Stomach (tissue), 9 donors: ENCODE data around the gene FGD3. TPM values are rescaled to one million over a fixed set of nuclear protein-coding genes. Genes with fewer than 3 reads are reported as not detected.
A peak's percentile ranks its signal among the peaks of the same experiment; 100 is the strongest.
"Not testable (repeated sequence)": the region's sequence is repeated elsewhere in the genome, so short reads cannot be mapped to it uniquely, and the experiment has no call there.

Experiments used
- DNase-seq, 2 donors: peaks; one replicate each; pipeline versions ENCODE4 v3.0.0 to v3.0.0-alpha.2; 2013 to 2019
- H3K27ac ChIP-seq, 5 donors: fragments of 200-600 bp in 4 of 5; sonication (generic) in 4 of 5; one replicate each; pipeline ENCODE4 v1.5.1; 2013 to 2019; ENCODE audit warnings: mild to moderate bottlenecking in 1 of 5, moderate library complexity in 1 of 5
- H3K27me3 ChIP-seq, 3 donors: fragments of 200-600 bp; sonication (generic); one replicate each; pipeline ENCODE4 v1.5.1; 2017 to 2019; ENCODE audit warnings: mixed run types in 1 of 3
- H3K36me3 ChIP-seq, 4 donors: fragments of 200-600 bp; sonication (generic); 1 replicate in 3 of 4; 2 replicates in 1 of 4; pipeline ENCODE4 v1.5.1; 2016 to 2019
- H3K4me1 ChIP-seq, 4 donors: fragments of 200-600 bp; sonication (generic); one replicate each; pipeline ENCODE4 v1.5.1; 2016 to 2019
- H3K4me3 ChIP-seq, 4 donors: fragments of 200-600 bp; sonication (generic) in 3 of 4; one replicate each; pipeline ENCODE4 v1.5.1; 2016 to 2019; ENCODE audit warnings: mild to moderate bottlenecking in 1 of 4
- H3K9me3 ChIP-seq, 4 donors: fragments of 200-600 bp; sonication (generic); one replicate each; pipeline ENCODE4 v1.5.1; 2016 to 2019
- EP300 ChIP-seq: sonication (generic); formaldehyde crosslinking; IDR thresholded peaks from one replicate; pipeline ENCODE4 v1.6.1; 2017; ENCODE audit warnings: antibody characterized with exemption
- POLR2A ChIP-seq, 4 donors: fragments of 450-650 bp; IDR thresholded peaks; one replicate each; pipeline ENCODE4 v1.6.1; 2016; ENCODE audit warnings: antibody characterized with exemption in 4 of 4, control low read depth in 2 of 4, mild to moderate bottlenecking in 1 of 4, moderate library complexity in 1 of 4
- POLR2AphosphoS5 ChIP-seq, 3 donors: sonication (generic); formaldehyde crosslinking; IDR thresholded peaks; one replicate each; pipeline ENCODE4 v1.6.1; 2016; ENCODE audit warnings: antibody characterized with exemption in 3 of 3
- WGBS, 5 donors: extraction: QIAGEN DNeasy Blood & Tissue Kit in 3 of 5; methylation state at CpG; one replicate each; pipeline versions ENCODE4 v1.1.5 to v1.1.7; 2013 to 2018; 5-methylcytosine and 5-hydroxymethylcytosine counted together
- intact Hi-C: fragments of 100-400 bp; cut with DNase I; formaldehyde crosslinking; loops from one replicate; pipeline ENCODE4 v1.15.1; 2023; ENCODE audit warnings: low total_unique reads
- polyA plus RNA-seq, 3 donors: library from polyadenylated mRNA; stranded (reverse); fragments of 200-250 nt; gene quantifications; one replicate each; pipeline ENCODE4 v1.2.3, GENCODE V29; 2013
- total RNA-seq, 5 donors: library from RNA; depleted of rRNA; stranded (reverse); fragments of >200 nt; gene quantifications; one replicate each; pipeline versions ENCODE4 v1.1.0 to v1.2.3, GENCODE V29; 2014 to 2016
- TF ChIP-seq, protein P1 (sequence below), 7 experiments: fragments of 450-650 bp in 4 of 7; fragments of 200-600 bp in 3 of 7; sonication (generic) in 3 of 7; IDR thresholded peaks; one replicate each; pipeline ENCODE4 v1.5.1; 2016 to 2019; ENCODE audit warnings: antibody characterized with exemption in 7 of 7, control low read depth in 2 of 7, mild to moderate bottlenecking in 1 of 7
- donor health status: healthy with polysubstance abuse.
- donor health status: Bipolar disorder and iron deficiency.
- donor health status: healthy.

The FGD3 gene
- total and polyA plus RNA-seq, 8 donors: 1.7 to 8.8 (median 2.4) TPM

DNA sequence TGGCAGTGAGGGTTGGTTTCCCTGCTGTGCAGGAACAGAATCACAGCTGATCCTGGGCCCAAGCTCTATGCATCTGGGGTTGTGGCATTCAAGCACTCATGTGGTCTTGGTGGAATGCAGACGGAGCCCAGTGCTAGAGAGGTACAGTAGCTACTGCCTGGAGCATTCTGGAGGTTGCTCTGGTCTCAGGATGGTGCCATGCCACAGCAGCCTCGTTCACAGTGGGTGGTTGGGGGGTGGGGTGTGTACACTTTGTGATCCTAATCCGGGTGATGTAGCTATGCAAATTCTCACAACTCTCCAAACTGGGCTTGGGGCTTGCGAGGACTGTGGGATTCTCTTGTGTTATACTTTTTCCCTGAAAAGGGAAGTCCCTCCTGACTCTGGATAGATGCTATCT lies 45.2 kb downstream of the FGD3 start:
- intact Hi-C loops: no loop called here
- WGBS, 5 donors: 75 to 87% (median 83%) methylated on average over 4 of the region's 4 CpGs
- H3K27ac ChIP-seq: no peak overlapping the region
- no peak for DNase-seq
- no peaks in the 10 kb centered on the region for H3K27me3 ChIP-seq
- peaks cover 0 to 6% (median 0%) of the 10 kb centered on the region in 4 donors for H3K9me3 ChIP-seq
- no peaks in the 10 kb centered on the region for H3K36me3 ChIP-seq
- no peak overlapping the region for H3K4me3 ChIP-seq
- no peaks in the 10 kb centered on the region for H3K4me1 ChIP-seq
- TF ChIP-seq POLR2AphosphoS5 (IDR thresholded peaks at IDR 0.05) (no peak), EP300 (no peak), POLR2A (IDR thresholded peaks at IDR 0.05) (no peak)
- TF ChIP-seq, protein P1, sequence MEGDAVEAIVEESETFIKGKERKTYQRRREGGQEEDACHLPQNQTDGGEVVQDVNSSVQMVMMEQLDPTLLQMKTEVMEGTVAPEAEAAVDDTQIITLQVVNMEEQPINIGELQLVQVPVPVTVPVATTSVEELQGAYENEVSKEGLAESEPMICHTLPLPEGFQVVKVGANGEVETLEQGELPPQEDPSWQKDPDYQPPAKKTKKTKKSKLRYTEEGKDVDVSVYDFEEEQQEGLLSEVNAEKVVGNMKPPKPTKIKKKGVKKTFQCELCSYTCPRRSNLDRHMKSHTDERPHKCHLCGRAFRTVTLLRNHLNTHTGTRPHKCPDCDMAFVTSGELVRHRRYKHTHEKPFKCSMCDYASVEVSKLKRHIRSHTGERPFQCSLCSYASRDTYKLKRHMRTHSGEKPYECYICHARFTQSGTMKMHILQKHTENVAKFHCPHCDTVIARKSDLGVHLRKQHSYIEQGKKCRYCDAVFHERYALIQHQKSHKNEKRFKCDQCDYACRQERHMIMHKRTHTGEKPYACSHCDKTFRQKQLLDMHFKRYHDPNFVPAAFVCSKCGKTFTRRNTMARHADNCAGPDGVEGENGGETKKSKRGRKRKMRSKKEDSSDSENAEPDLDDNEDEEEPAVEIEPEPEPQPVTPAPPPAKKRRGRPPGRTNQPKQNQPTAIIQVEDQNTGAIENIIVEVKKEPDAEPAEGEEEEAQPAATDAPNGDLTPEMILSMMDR (IDR thresholded peaks at IDR 0.05): no peak

DNA sequence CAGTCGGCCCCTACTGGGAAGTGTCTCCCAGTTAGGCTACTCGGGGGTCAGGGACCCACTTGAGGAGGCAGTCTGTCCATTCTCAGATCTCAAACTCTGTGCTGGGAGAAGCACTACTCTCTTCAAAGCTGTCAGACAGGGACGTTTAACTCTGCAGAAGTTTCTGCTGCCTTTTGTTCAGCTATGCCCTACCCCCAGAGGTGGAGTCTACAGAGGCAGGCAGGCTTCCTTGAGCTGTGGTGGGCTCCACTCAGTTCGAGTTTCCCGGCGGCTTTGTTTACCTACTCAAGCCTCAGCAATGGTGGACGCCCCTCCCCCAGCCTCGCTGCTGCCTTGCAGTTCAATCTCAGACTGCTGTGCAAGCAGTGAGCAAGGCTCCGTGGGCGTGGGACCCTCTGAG lies 51.5 kb downstream of the FGD3 start:
- DNase-seq, H3K9me3 ChIP-seq, H3K27ac ChIP-seq, H3K4me3 ChIP-seq, intact Hi-C loops, H3K27me3 ChIP-seq, H3K4me1 ChIP-seq, H3K36me3 ChIP-seq: not testable (repeated sequence)
- WGBS, 5 donors: 79 to 89% (median 88%) methylated on average over 7 to 10 of the region's 10 CpGs

DNA sequence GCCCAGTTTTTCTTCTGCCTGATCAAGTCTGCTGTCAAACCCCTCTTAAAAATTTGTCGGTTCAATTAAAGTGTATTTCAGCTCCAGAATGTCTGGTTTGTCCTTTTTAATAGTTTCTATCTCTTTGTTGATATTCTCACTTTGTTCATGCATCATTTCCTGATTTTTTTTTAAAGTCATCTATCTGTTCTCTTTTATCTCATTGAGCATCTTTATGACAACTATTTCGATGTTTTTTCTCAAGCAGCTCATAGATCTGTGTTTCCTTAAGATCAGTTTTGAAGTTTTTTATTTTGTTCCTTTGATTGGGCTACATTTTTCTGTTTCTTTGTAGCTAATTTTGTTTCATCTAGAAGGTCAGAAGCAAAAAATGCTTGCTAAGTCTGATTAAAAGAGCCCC lies 53.7 kb downstream of the FGD3 start:
- TF ChIP-seq POLR2AphosphoS5 (IDR thresholded peaks at IDR 0.05) (no peak), EP300 (no peak), POLR2A (IDR thresholded peaks at IDR 0.05) (no peak)
- TF ChIP-seq, protein P1 (IDR thresholded peaks at IDR 0.05): no peak
- WGBS, 5 donors: 81 to 94% (median 85%) methylated on average over 2 of the region's 2 CpGs
- intact Hi-C loops: no loop called here
- peaks cover 0 to 11% (median 5%) of the 10 kb centered on the region in 4 donors for H3K36me3 ChIP-seq
- no peaks in the 10 kb centered on the region for H3K27me3 ChIP-seq
- DNase-seq: no peak
- H3K4me3 ChIP-seq: no peak overlapping the region
- no peak overlapping the region for H3K27ac ChIP-seq
- H3K4me1 ChIP-seq: peaks cover 0 to 11% (median 8%) of the 10 kb centered on the region in 4 donors
- H3K9me3 ChIP-seq: peaks cover 0 to 8% (median 4%) of the 10 kb centered on the region in 4 donors

DNA sequence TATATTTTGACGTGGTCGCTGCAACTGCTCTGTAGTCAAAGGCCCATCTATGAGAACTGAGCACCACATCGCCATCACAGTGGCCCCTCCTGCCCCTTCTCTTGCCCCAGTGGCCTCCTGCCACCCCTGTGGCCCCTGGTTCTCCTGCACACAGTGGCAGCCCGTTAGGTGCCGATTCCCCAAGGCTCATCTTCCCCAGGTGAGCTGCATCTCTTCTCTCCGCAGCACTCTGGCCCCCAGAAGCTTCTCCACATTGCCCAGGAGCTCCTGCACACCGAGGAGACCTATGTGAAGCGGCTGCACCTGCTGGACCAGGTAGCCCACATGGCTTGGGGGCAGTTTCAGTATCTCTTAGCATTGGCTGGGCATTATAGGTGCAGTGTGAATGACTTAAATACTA lies 55.4 kb downstream of the FGD3 start:
- no peak for DNase-seq
- TF ChIP-seq, protein P1 (IDR thresholded peaks at IDR 0.05): no peak
- TF ChIP-seq EP300 (no peak), POLR2A (IDR thresholded peaks at IDR 0.05) (no peak), POLR2AphosphoS5 (IDR thresholded peaks at IDR 0.05) (no peak)
- Histone ChIP-seq H3K36me3 (peaks cover 3 to 17% (median 12%) of the 10 kb centered on the region in 4 donors), H3K27me3 (no peaks in the 10 kb centered on the region), H3K9me3 (peaks cover 0 to 8% (median 4%) of the 10 kb centered on the region in 4 donors), H3K4me1 (peaks cover 0 to 11% (median 8%) of the 10 kb centered on the region in 4 donors), H3K4me3 (no peak overlapping the region), H3K27ac (no peak overlapping the region)
- 89 to 95% (median 91%) methylated on average over 8 of the region's 8 CpGs for WGBS, 5 donors
- intact Hi-C loops: no loop called here

DNA sequence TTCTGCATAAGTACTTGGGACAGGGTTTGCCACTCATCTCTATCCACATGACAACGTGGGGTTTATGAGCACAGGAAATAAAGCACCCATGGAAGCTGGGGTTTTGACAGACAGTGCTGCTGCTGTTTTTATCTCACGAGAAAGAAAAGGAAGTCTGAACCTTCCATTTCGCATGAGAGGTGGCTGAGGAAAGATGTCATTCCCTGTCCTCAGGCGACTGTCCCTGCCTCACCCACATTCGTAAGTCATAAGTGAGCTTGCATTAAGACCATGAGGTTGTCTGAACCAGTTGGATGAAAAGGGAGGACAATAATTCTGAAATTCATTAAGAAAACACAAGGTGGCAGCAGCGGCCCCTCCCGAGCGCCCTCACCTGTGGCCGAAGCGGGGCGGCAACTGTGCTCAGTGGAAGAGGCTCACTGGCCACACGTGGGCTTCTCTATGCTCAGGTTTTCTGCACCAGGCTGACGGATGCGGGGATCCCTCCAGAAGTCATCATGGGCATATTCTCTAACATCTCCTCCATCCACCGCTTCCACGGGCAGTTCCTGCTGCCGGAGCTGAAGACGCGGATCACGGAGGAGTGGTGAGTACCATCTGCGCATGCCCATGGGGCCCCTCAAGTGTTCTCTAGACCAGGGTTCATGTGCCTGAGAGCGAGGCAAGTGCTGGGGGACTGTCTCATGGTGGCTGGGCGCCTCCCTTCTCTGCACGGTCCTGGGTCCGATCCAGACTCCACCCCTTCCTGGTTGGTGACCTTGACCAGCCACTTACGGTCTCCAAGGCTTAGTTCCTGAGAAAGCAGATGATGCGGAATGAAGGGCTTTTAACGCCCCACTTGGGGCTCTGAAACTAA lies 56.5 kb downstream of the FGD3 start:
- Histone ChIP-seq H3K27ac (no peak overlapping the region), H3K4me1 (peaks cover 0 to 11% (median 8%) of the 10 kb centered on the region in 4 donors), H3K9me3 (peaks cover 0 to 8% (median 3%) of the 10 kb centered on the region in 4 donors), H3K4me3 (peak overlapping the region; percentile 3 to 43 (median 32)), H3K36me3 (peaks cover 4 to 24% (median 13%) of the 10 kb centered on the region in 4 donors), H3K27me3 (no peaks in the 10 kb centered on the region)
- intact Hi-C loops: no loop called here
- TF ChIP-seq EP300: no peak
- TF ChIP-seq, protein P1 (IDR thresholded peaks at IDR 0.05): peak in 4 of 7 experiments; percentile 50 to 67 (median 58)
- WGBS, 5 donors: 32 to 40% (median 37%) methylated on average over 23 to 28 of the region's 28 CpGs
- DNase-seq: peak; percentile 71 to 84
